RWPE2 (cell line): ENCODE data around the gene MIDN.
A peak's percentile ranks its signal among the peaks of the same experiment; 100 is the strongest.

Experiments
- ATAC-seq: fragments of 200-7000 bp; cut with Tn5 transposase; 3 replicates; pipeline ENCODE4 v1.9.1; 2021; ENCODE audit warnings: low read depth
- DNase-seq: peaks from one replicate; pipeline ENCODE4 v3.0.0-alpha.2; 2020; ENCODE audit warnings: low spot score
- H3K27ac ChIP-seq: fragments of 450-650 bp; 2 replicates; pipeline ENCODE4 v1.5.1; 2017; ENCODE audit warnings: mild to moderate bottlenecking; ENCODE audit not compliant: poor library complexity, severe bottlenecking
- H3K27me3 ChIP-seq: fragments of 250-450 bp; sonication (Bioruptor Pico); 2 replicates; pipeline ENCODE4 v1.5.1; 2021; ENCODE audit warnings: mild to moderate bottlenecking, moderate library complexity; ENCODE audit not compliant: insufficient read depth, poor library complexity, severe bottlenecking
- H3K36me3 ChIP-seq: fragments of 250-450 bp; sonication (Bioruptor Pico); 2 replicates; pipeline ENCODE4 v1.5.1; 2020; ENCODE audit warnings: low read depth, mild to moderate bottlenecking, moderate library complexity
- H3K4me1 ChIP-seq: fragments of 250-450 bp; sonication (Bioruptor Pico); 2 replicates; pipeline ENCODE4 v1.5.1; 2021; ENCODE audit warnings: mild to moderate bottlenecking, moderate library complexity; ENCODE audit not compliant: insufficient read depth, poor library complexity, severe bottlenecking
- H3K4me3 ChIP-seq: fragments of 250-450 bp; sonication (Bioruptor Pico); 2 replicates; pipeline ENCODE4 v1.5.1; 2021; ENCODE audit warnings: mild to moderate bottlenecking, moderate library complexity; ENCODE audit not compliant: severe bottlenecking
- H3K9me3 ChIP-seq: fragments of 250-450 bp; sonication (Bioruptor Pico); 2 replicates; pipeline ENCODE4 v1.5.1; 2021; ENCODE audit warnings: mild to moderate bottlenecking, moderate library complexity; ENCODE audit not compliant: severe bottlenecking
- TF ChIP-seq, protein P1 (sequence below): fragments of 450-650 bp; IDR thresholded peaks from one replicate; pipeline ENCODE4 v1.5.1; 2017; ENCODE audit warnings: mild to moderate bottlenecking, moderate library complexity; ENCODE audit not compliant: poor library complexity, severe bottlenecking

Gene MIDN

DNA sequence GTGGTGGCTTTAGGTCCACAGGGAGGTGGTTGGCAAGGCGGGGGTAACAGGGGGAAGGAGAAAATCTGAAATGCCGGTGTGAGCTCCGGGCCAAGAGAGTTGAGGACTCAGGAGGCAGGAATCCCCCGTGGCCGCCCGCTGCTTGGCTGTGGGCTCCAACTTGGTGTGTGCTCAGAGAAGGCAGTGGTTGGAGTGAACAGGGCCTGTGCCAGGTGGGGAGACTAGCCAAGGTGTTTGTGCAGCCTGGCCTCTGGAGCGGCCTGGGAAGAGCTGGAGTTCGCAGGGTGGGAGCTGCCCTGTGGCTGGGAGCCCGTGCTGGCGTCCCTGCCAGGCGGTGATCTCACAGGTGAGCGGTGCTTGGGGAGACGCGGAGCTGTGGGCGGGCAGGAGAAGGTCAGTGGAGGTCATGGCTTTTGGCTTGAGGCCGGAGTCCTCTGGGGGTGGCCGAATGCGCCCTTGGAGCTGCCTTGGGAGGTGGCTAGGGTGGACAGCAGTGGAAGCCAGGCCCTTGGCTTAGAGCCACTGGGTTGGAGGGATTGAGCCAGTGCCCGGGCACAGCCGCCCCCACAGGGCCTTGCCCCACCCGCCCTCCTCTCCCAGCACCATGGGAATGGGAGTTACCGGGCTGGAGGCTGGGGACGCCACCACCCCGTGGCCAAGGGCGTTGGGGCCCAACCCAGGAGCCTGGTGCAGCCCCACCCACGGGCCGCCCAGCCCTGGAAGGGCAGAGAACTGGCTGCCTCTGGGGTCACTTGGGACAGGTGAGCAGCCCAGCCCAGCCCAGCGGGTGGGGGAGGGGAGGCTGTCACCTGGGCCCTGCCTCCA lies 13.6 kb downstream of the MIDN start:
- no peak for DNase-seq
- peak overlapping the region; percentile 68 for H3K4me3 ChIP-seq
- peaks cover 34% of the 10 kb centered on the region for H3K4me1 ChIP-seq
- H3K9me3 ChIP-seq: no peaks in the 10 kb centered on the region
- peak; percentile 6 for ATAC-seq
- TF ChIP-seq, protein P1, sequence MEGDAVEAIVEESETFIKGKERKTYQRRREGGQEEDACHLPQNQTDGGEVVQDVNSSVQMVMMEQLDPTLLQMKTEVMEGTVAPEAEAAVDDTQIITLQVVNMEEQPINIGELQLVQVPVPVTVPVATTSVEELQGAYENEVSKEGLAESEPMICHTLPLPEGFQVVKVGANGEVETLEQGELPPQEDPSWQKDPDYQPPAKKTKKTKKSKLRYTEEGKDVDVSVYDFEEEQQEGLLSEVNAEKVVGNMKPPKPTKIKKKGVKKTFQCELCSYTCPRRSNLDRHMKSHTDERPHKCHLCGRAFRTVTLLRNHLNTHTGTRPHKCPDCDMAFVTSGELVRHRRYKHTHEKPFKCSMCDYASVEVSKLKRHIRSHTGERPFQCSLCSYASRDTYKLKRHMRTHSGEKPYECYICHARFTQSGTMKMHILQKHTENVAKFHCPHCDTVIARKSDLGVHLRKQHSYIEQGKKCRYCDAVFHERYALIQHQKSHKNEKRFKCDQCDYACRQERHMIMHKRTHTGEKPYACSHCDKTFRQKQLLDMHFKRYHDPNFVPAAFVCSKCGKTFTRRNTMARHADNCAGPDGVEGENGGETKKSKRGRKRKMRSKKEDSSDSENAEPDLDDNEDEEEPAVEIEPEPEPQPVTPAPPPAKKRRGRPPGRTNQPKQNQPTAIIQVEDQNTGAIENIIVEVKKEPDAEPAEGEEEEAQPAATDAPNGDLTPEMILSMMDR: no peak
- H3K27me3 ChIP-seq: no peaks in the 10 kb centered on the region
- H3K36me3 ChIP-seq: peaks cover 13% of the 10 kb centered on the region
- peak overlapping the region; percentile 97 for H3K27ac ChIP-seq

DNA sequence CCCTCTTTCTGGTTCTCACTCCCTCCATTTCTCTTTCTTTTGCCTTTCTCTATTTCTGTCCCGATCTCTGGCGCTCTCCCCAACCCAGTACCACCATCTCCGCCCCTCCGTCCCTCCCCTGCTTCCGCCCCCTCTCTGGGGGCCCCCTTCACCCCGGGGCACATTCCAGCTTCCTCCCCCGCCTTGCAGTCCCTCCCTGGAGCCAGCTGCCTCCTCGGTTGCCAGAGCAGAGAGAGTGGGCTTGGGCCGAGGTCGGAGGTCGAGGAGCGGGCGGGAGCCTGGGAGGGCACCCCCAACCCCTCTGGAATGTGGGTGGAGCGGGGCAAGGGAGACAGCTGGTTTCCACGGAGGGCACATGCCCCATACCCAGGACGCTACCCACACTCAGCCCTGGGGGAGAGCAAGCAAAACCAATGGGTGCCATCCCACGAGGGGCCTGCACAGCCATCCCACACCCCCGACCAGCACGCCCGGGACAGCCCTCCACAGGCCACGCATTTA lies 14.3 kb downstream of the MIDN start:
- ATAC-seq: no peak
- H3K4me3 ChIP-seq: peak overlapping the region; percentile 68
- no peaks in the 10 kb centered on the region for H3K9me3 ChIP-seq
- peaks cover 30% of the 10 kb centered on the region for H3K4me1 ChIP-seq
- no peaks in the 10 kb centered on the region for H3K27me3 ChIP-seq
- H3K36me3 ChIP-seq: peaks cover 7% of the 10 kb centered on the region
- TF ChIP-seq, protein P1: no peak
- peak overlapping the region; percentile 97 for H3K27ac ChIP-seq
- DNase-seq: no peak

DNA sequence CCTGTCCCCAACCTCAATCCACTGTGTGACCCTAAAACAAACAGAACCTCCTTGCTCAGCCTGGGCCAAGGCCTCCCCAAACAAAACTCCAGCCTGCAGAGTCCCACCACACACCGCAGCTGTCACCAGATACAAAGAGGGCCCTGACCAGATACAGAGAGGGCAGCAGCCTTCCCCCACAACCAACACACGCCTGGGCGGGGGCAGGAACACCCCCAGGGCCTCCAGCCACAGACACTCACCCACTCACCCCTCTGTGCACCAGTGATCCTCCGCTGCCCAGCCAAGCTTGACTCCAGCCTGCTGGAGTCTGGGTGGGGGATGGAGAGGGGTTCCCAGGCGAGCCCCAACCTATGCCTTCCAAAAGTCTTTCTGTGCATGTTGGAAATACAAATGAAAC lies 14.8 kb downstream of the MIDN start:
- TF ChIP-seq, protein P1: no peak
- ATAC-seq: no peak
- Histone ChIP-seq H3K27ac (peak overlapping the region; percentile 97), H3K36me3 (peaks cover 3% of the 10 kb centered on the region; the same call in 1 of the 2 replicates), H3K9me3 (no peaks in the 10 kb centered on the region), H3K4me1 (peaks cover 29% of the 10 kb centered on the region), H3K27me3 (no peaks in the 10 kb centered on the region), H3K4me3 (no peak overlapping the region)
- no peak for DNase-seq

DNA sequence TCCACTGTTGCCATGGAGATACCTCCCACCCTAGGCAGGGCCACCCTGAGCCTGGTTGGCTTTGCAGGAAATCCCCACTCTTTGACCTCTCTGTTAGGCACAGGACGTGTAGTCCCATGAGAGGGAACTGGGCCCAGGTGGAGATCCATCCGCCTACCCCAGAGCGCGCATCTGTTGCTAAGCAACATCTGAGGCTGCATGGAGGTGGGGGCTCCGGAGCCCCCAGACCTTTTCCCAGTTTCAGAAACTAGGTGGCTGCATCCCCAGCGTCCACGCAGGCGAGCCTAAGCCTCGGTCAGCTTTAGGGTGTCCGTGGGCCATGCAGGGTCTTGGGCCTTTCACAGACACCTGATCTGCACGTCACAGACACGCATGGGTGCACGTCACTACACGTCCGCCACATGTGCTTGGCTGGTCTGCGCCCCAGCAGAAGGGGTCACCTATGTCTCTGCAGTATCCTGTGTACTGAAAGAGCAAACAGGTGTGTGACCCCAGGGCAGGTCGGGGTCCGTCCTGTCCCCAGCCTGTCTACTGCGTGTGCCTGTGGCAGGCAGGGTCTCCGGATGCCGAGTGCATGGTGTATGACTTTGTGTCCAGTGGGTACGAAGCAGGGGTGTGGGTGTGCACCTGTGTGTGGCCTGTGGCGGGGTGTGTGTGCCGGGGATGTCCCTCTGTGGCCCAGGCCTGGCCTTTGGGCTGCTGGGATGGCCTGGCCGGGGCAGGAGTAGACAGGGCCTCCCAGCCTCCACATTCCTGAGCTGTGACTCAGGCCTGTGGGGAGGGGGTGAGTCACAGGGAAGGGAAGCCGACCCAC lies 16.6 kb downstream of the MIDN start:
- TF ChIP-seq, protein P1: no peak
- ATAC-seq (peak; percentile 17; the same call in 1 of the 3 replicates), DNase-seq (no peak)
- no peaks in the 10 kb centered on the region for H3K27me3 ChIP-seq
- H3K9me3 ChIP-seq: no peaks in the 10 kb centered on the region
- peaks cover 13% of the 10 kb centered on the region for H3K4me1 ChIP-seq
- peaks cover 1% of the 10 kb centered on the region for H3K36me3 ChIP-seq
- peak overlapping the region; percentile 97 for H3K27ac ChIP-seq
- H3K4me3 ChIP-seq: no peak overlapping the region
